ENCODE data around the gene FGF8. TPM values are rescaled to one million over a fixed set of nuclear protein-coding genes. Genes with fewer than 3 reads are reported as not detected.

Gene FGF8
- total and polyA plus RNA-seq, 2 of the 8 experiments (the other 6 are each of a cell fraction or from before 2014, with no cell fraction given) = 1.1 to 3.9 TPM

DNA sequence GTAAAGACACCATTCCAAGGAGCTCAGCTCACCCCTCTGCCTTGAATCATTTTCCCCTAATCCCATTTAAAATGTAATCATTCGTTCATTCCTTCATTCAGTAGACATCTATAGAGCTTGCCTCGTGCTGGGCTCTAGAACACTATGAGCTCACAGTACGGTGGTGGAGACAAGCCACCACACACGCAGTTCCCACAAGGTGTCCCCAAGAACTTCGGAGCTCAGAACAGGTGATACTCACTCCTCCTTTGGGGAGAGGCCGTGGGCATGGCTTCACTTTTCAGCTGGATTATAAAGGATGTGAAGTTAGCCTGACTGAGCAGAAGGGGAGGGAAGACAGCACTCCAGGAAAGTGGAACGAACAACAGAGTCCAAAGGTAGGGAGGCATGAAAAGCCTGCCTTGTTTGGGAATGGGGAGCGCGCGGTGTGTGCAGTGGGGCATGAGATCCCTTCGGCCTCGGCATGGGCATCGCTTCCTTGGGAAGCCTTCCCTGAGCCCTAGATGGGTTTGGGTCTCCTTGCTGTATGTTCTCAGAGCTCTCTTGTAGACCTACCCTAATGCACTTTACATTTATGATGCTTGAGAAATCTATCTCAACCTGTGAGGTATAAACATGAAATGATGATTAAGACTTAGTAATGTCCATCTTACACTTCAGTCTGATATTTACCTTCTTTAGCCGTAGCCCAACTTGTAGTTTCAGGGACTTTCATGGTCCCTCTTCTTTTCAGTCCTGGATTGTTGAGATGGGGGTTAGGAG lies 43.1 kb upstream of the FGF8 start (continued):
- peak; percentile 7; the same call in 1 of the 2 replicates for TF ChIP-seq CHD2 (IDR thresholded peaks at IDR 0.05; ENCODE audit: low read length)
- no peak; a peak in 1 of 4 replicates for TF ChIP-seq SIN3A (conservative IDR thresholded peaks at IDR 0.05 in 1 of 2, IDR thresholded peaks at IDR 0.05 in 1 of 2; ENCODE audit: low read depth in 1 of 2, low read length in 2 of 2)
- no peak for TF ChIP-seq EGR1 (IDR thresholded peaks at IDR 0.05; ENCODE audit: borderline replicate concordance, low read depth, low read length)
- peak; percentile 62 for TF ChIP-seq MAX (IDR thresholded peaks at IDR 0.05)
- TF ChIP-seq POLR2A (IDR thresholded peaks at IDR 0.05; ENCODE audit: control extremely low read depth in 1 of 2, low read depth in 2 of 2, low read length in 2 of 2) = no peak
- no peak for TF ChIP-seq EZH2 (IDR thresholded peaks at IDR 0.05; ENCODE audit: low read depth, low read length, severe bottlenecking)
- TF ChIP-seq SAP30 (IDR thresholded peaks at IDR 0.05; ENCODE audit: insufficient read depth, insufficient replicate concordance, low read length) = peak; percentile 49
- no peak for TF ChIP-seq ZNF274 (IDR thresholded peaks at IDR 0.05; ENCODE audit: borderline replicate concordance, extremely low read depth, low read length)

Measured in H1 (cell line).